Heart left ventricle (tissue), 16 donors: ENCODE results near the gene PCGF2. TPM values are rescaled to one million over a fixed set of nuclear protein-coding genes. Genes with fewer than 3 reads are reported as not detected.

Experiments used
- ATAC-seq, 4 donors: fragments of 200-7000 bp; cut with Tn5 transposase; one replicate each; pipeline ENCODE4 v1.9.1; 2020 to 2022; ENCODE audit warnings: moderate library complexity in 4 of 4, mild to moderate bottlenecking in 3 of 4, moderate number of reproducible peaks in 1 of 4
- DNase-seq, 5 donors: peaks; one replicate each; pipeline ENCODE4 v3.0.0-alpha.2; 2020
- H3K27ac ChIP-seq, 12 donors: fragments of 200-600 bp; sonication (generic) in 4 of 12; one replicate each; pipeline versions ENCODE4 v1.5.0 to v1.8.0; 2016 to 2022; ENCODE audit warnings: mild to moderate bottlenecking in 2 of 12
- H3K27me3 ChIP-seq, 9 donors: fragments of 200-600 bp; sonication (generic) in 2 of 9; one replicate each; pipeline versions ENCODE4 v1.5.1 to v1.8.0; 2016 to 2022; ENCODE audit warnings: mild to moderate bottlenecking in 3 of 9
- H3K36me3 ChIP-seq, 9 donors: fragments of 200-600 bp; sonication (generic) in 2 of 9; one replicate each; pipeline versions ENCODE4 v1.5.0 to v1.8.0; 2018 to 2022; ENCODE audit warnings: mild to moderate bottlenecking in 2 of 9
- H3K4me1 ChIP-seq, 12 donors: fragments of 200-600 bp; sonication (generic) in 4 of 12; one replicate each; pipeline versions ENCODE4 v1.5.0 to v1.8.0; 2016 to 2022; ENCODE audit warnings: mild to moderate bottlenecking in 3 of 12
- H3K4me3 ChIP-seq, 12 donors: fragments of 200-600 bp; sonication (generic) in 4 of 12; one replicate each; pipeline versions ENCODE4 v1.5.0 to v1.8.0; 2017 to 2022; ENCODE audit warnings: mild to moderate bottlenecking in 9 of 12, moderate library complexity in 4 of 12
- H3K9me3 ChIP-seq, 12 donors: fragments of 200-600 bp; sonication (generic) in 4 of 12; one replicate each; pipeline versions ENCODE4 v1.5.0 to v1.8.0; 2016 to 2022; ENCODE audit warnings: mild to moderate bottlenecking in 1 of 12
- CTCF ChIP-seq, 12 donors: fragments of 200-600 bp; sonication (generic) in 4 of 12; IDR thresholded peaks; one replicate each; pipeline versions ENCODE4 v1.5.0 to v1.8.0; 2018 to 2022; ENCODE audit warnings: antibody characterized with exemption in 12 of 12, mild to moderate bottlenecking in 5 of 12
- POLR2A ChIP-seq, 2 donors: fragments of 450-650 bp; IDR thresholded peaks; one replicate each; pipeline ENCODE4 v1.6.1; 2017; ENCODE audit warnings: antibody characterized with exemption in 2 of 2, mild to moderate bottlenecking in 2 of 2, moderate library complexity in 2 of 2
- WGBS, 4 donors: extraction: QIAGEN DNeasy Blood & Tissue Kit in 2 of 4; methylation state at CpG; one replicate each; pipeline versions ENCODE4 v1.1.5 to v1.1.7; 2013 to 2018; 5-methylcytosine and 5-hydroxymethylcytosine counted together
- intact Hi-C, 10 donors: fragments of 100-400 bp; cut with DNase I; formaldehyde crosslinking; loops; one replicate each; pipeline versions ENCODE4 v1.11.1 to v1.14.2; 2022
- polyA plus RNA-seq, 2 donors: library from polyadenylated mRNA; stranded (reverse); fragments of 200-250 nt; gene quantifications; one replicate each; pipeline ENCODE4 v1.2.3, GENCODE V29; 2013
- total RNA-seq, 9 donors: library from RNA; depleted of rRNA in 2 of 9; stranded (reverse); fragments of >200 nt in 2 of 9; fragmentation: NEBNext Ultra II Directional in 3 of 9; extraction: Animal tissue kit (Norgen Biotek cat#: 25700) in 3 of 9; gene quantifications; one replicate each; pipeline versions ENCODE4 v1.1.0 to v1.2.4, GENCODE V29; 2016 to 2023
- donor health status: ischemic (EF 13 %, LVEDD 7.1; RV severe dilation, severe dysfunction).
- donor health status: healthy with polysubstance abuse.
- donor health status: DM: no; HTN: yes; CAD: no.
- donor health status: DM: no; HTN: no; CAD: no.
- donor health status: ischemic (EF 25% LVEDD 6.9; RV normal size, moderate dysfunction).
- donor health status: ischemic (EF 25% LVEDD 5.7; RV mildly dilated, moderate dysfunction).
- donor health status: healthy.
- donor health status: DM: yes; HTN: yes; CAD: no.
- donor health status: ischemic (EF 35%, LVEDD 5.7; RV mildly dilated, moderate dysfunction).
- donor health status: nonischemic (EF 11% LVEDD 7.7; RV severe dilation, severe dysfunction).
- donor health status: DM: yes; HTN: yes; CAD: no.
- donor health status: PGD.
- donor health status: ischemic (EF 29% LVEDD 5.4; RV normal size, mild dysfunction).
- donor health status: nonischemic (EF 23%, LVEDD 6.1; RV moderate dilation, normal function).

The PCGF2 gene
- total and polyA plus RNA-seq, 11 donors, result 3.8 to 33.6 (median 21.9) TPM

- Histone ChIP-seq H3K27me3 (no peaks in the 10 kb centered on the region), H3K9me3 (no peaks in the 10 kb centered on the region), H3K36me3 (peaks cover 0 to 100% (median 98%) of the 10 kb centered on the region in 9 donors), H3K4me1 (peaks cover 0 to 11% (median 0%) of the 10 kb centered on the region in 12 donors), H3K27ac (no peak overlapping the region), H3K4me3 (no peak overlapping the region)
- 91 to 96% (median 94%) methylated on average over 5 of the region's 5 CpGs for WGBS, 4 donors
- ATAC-seq, result no peak
- no peak for DNase-seq
- TF ChIP-seq CTCF (IDR thresholded peaks at IDR 0.05) (no peak), POLR2A (IDR thresholded peaks at IDR 0.05) (no peak)
- intact Hi-C loops, result no loop called here
These were observed 18.2 kb upstream of the PCGF2 start for GRCh38 chr17:38766341-38766740.

GRCh38 chr17:38762231-38762630 lies 14.1 kb upstream of the PCGF2 start:
- TF ChIP-seq POLR2A (IDR thresholded peaks at IDR 0.05) (no peak), CTCF (IDR thresholded peaks at IDR 0.05) (no peak)
- WGBS, 4 donors, result 80 to 94% (median 83%) methylated on average over 2 to 3 of the region's 3 CpGs
- Histone ChIP-seq H3K4me3 (no peak overlapping the region), H3K4me1 (peaks cover 0 to 4% (median 0%) of the 10 kb centered on the region in 12 donors), H3K36me3 (peaks cover 0 to 100% (median 98%) of the 10 kb centered on the region in 9 donors), H3K27me3 (no peaks in the 10 kb centered on the region), H3K9me3 (no peaks in the 10 kb centered on the region), H3K27ac (no peak overlapping the region)
- ATAC-seq (no peak), DNase-seq (no peak)
- intact Hi-C loops, result no loop called here

GRCh38 chr17:38761612-38762011 lies 13.5 kb upstream of the PCGF2 start:
- intact Hi-C loops, result no loop called here
- Histone ChIP-seq H3K4me1 (peaks cover 0 to 4% (median 0%) of the 10 kb centered on the region in 12 donors), H3K9me3 (no peaks in the 10 kb centered on the region), H3K36me3 (peaks cover 0 to 100% (median 98%) of the 10 kb centered on the region in 9 donors), H3K4me3 (no peak overlapping the region), H3K27ac (no peak overlapping the region), H3K27me3 (no peaks in the 10 kb centered on the region)
- ATAC-seq (no peak), DNase-seq (no peak)
- TF ChIP-seq CTCF (IDR thresholded peaks at IDR 0.05), result peak in 3 of 12 donors; percentile 10 to 14 (median 13)
- TF ChIP-seq POLR2A (IDR thresholded peaks at IDR 0.05), result no peak
- 80 to 90% (median 86%) methylated on average over 4 of the region's 4 CpGs for WGBS, 4 donors

GRCh38 chr17:38753071-38753506 lies 5.0 kb upstream of the PCGF2 start:
- intact Hi-C loops, result loop anchor here in 5 of 10 donors (2.0 to 5.0 kb wide), 6 partner anchors 22 to 399 kb away; partner anchors contain the start of genes PIP4K2B (in 5 of the 5), CISD3 (in 1 of the 5), LASP1 (in 1 of the 5) and PLXDC1 (in 1 of the 5)
- no peak for ATAC-seq
- WGBS, 4 donors, result 7 to 23% (median 9%) methylated on average over 8 to 22 of the region's 22 CpGs

More at GRCh38 chr17:38753071-38753506, 5.0 kb upstream of the PCGF2 start:
- Histone ChIP-seq H3K9me3 (no peaks in the 10 kb centered on the region), H3K4me3 (peak overlapping the region; percentile 61 to 99 (median 94)), H3K27ac (peak overlapping the region; percentile 37 to 99 (median 92)), H3K27me3 (peaks cover 0 to 19% (median 0%) of the 10 kb centered on the region in 9 donors), H3K4me1 (peaks cover 0 to 58% (median 38%) of the 10 kb centered on the region in 12 donors), H3K36me3 (peaks cover 0 to 44% (median 39%) of the 10 kb centered on the region in 9 donors)
- no peak for DNase-seq
- no peak for TF ChIP-seq POLR2A (IDR thresholded peaks at IDR 0.05)
